DMS79 (cell line): Measurements from ENCODE around the gene MAPKAP1.

Source experiments
- DNase-seq: peaks from one replicate; lab custom pipeline; 2025; lab: John Stamatoyannopoulos, UW

The MAPKAP1 gene

GRCh38 chr9:125561509-125562148 is 145.4 kb downstream of the MAPKAP1 start:
- DNase-seq: peak; percentile 6

GRCh38 chr9:125559894-125560293 is 147.1 kb downstream of the MAPKAP1 start:
- no peak for DNase-seq

GRCh38 chr9:125559194-125559593 is 147.8 kb downstream of the MAPKAP1 start:
- DNase-seq: no peak

GRCh38 chr9:125558453-125559092 is 148.4 kb downstream of the MAPKAP1 start:
- no peak for DNase-seq

GRCh38 chr9:125556046-125556721 is 150.8 kb downstream of the MAPKAP1 start:
- no peak for DNase-seq

- DNase-seq: no peak
Observed at GRCh38 chr9:125554726-125555125, 152.3 kb downstream of the MAPKAP1 start.

- peak; percentile 81 for DNase-seq
Observed at GRCh38 chr9:125551781-125552180, 155.2 kb downstream of the MAPKAP1 start.

GRCh38 chr9:125549891-125550885 is 156.8 kb downstream of the MAPKAP1 start:
- DNase-seq: no peak

GRCh38 chr9:125549465-125549871 is 157.5 kb downstream of the MAPKAP1 start:
- DNase-seq: peak; percentile 81

- no peak for DNase-seq
Observed at GRCh38 chr9:125549039-125549438, 158.0 kb downstream of the MAPKAP1 start.

GRCh38 chr9:125548141-125548540 is 158.9 kb downstream of the MAPKAP1 start:
- no peak for DNase-seq

- DNase-seq: no peak
Observed at GRCh38 chr9:125547368-125547767, 159.6 kb downstream of the MAPKAP1 start.

GRCh38 chr9:125545845-125546244 is 161.2 kb downstream of the MAPKAP1 start:
- DNase-seq: no peak

GRCh38 chr9:125544988-125545651 is 161.9 kb downstream of the MAPKAP1 start:
- peak; percentile 78 for DNase-seq

GRCh38 chr9:125544484-125544883 is 162.5 kb downstream of the MAPKAP1 start:
- DNase-seq: no peak

GRCh38 chr9:125541840-125542243 is 165.2 kb downstream of the MAPKAP1 start:
- peak; percentile 82 for DNase-seq

GRCh38 chr9:125540497-125540896 is 166.5 kb downstream of the MAPKAP1 start:
- DNase-seq: no peak

- peak; percentile 95 for DNase-seq
Observed at GRCh38 chr9:125538092-125538473, 168.9 kb downstream of the MAPKAP1 start.

- no peak for DNase-seq
Observed at GRCh38 chr9:125537442-125538091, 169.4 kb downstream of the MAPKAP1 start.

- DNase-seq: no peak
Observed at GRCh38 chr9:125536776-125537175, 170.2 kb downstream of the MAPKAP1 start.
